Anterior cingulate cortex (tissue), 58 donors: ENCODE measurements around the gene NT5C2.
"Not testable (repeated sequence)": the region's sequence is repeated elsewhere in the genome, so short reads cannot be mapped to it uniquely, and the experiment has no call there.

Experiments used
- DNase-seq, 58 donors: peaks; one replicate each; lab custom pipeline; 2025; lab: John Stamatoyannopoulos, UW

NT5C2 gene

DNA sequence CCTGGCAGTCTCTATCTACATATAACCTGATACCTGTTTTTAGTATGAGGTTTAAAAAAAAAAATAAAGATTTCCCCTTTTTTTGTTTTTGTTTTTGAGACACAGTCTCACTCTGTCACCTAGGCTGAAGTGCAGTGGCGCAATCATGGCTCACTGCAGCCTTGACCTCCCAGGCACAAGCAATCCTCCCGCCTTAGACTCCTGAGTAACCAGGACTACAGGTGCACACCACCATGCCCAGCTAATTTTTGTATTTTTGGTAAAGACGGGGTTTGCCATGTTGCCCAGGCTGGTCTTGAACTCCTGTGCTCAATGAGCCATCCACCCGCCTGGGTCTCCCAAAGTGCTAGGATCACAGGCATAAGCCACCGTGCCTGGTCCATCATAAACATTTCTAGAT, 25.5 kb downstream of the NT5C2 start:
- not testable (repeated sequence) for DNase-seq

DNA sequence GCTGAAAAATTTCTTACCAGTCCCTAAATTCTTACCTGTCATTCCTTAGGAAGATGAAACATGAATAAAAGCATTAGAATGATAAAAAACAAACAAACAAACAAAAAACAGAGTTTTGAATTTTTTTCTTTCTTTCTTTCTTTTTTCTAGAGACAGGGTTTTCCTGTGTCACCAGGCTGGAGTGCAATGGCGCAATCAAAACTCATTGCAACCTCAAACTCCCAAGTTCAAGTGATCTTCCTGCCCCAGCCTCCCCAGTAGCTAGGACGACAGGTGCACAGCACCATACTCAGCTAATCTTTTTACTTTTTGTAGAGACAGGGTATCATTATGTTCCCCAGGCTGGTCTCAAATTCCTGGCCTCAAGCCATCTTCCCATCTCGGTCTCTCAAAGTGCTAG, 26.5 kb downstream of the NT5C2 start:
- DNase-seq, result no peak

DNA sequence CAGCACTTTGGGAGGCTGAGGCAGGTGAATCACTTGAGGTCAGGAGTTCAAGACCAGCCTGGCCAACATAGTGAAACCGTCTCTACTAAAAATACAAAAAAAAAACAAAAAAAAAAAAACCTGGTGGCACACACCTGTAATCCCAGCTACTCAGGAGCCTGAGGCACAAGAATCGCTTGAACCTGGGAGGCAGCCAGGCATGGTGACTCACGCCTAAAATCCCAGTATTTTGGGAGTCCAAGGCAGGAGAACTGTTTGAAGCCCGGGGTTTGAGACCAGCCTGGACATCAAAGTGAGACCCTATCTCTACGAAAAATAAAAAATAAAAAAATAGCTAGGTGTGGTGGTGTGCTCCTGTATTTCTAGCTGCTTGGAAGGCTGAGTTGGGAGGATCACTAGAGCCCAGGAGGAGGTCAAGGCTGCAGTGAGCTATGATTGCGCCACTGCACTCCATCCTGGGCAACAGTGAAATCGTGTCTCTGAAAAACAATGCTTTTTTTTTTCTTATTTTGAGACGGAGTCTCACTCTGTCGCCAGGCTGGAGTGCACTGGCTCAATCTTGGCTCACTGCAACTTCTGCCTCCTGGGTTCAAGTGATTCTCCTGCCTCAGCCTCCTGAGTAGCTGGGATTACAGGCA, 29.2 kb downstream of the NT5C2 start:
- DNase-seq, result not testable (repeated sequence)

GRCh38 chr10:103157246-103157645, 35.8 kb downstream of the NT5C2 start:
- DNase-seq, result no peak

DNA sequence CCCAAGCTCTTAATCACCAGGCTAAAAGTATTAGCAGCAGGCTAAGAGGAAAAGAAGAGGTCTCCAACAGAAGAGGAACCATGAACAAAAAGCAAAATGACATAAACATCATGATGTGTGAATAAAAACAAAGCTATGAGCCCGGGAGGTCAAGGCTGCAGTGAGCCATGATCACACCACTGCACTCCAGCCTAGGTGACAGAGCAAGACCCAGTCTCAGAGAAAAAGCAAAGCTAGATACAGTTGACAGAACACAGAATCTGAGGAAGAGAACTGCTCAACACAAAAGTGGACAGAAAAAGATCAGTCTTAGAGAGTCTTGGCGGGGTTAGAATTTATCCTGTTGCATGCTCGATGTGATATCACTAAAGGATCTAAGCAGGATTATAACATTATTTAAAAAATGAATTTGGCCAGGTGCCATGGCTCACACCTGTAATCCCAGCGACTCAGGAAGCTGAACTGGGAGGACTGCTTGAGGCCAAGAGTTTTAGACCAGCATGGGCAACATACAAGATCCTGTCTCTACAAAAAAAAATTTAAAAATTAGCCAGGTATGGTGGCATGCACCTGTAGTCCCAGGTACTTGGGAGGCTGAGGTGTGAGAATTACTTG, 37.5 kb downstream of the NT5C2 start:
- no peak for DNase-seq

DNA sequence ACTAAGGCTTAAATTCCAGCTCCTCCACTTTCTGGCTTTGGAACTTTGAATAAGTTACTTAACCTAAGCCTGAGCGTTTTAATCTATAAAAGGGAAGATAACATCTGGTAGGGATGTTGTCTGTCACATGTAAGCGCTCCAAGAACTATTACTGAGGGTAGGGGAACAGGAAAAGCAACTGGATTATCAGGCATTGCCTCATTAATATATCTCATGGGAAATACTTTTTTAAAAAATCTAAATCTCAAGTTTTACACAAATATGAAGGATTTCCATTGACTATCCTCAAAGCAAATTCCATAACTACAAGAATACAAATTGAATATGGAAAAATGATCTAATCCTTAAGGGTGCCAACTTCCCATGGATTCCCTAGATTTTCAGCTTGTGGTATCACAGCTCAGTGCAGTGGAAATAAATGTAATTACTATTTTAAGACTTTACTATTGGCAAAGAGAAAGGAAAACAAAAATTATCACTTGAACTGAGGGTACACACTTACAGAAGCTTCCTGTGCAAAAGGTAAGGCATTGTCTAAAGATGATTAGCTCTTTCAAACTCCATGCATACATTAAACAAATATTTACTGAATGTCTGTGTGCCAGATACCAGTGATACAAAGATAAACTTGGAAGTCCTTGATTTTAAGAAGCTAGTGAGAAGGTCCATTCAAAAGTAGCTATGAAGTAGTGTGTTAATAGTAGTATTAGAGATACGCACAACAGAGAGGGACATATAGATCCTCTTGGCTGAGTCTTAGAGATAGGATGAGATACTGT, 38.4 kb downstream of the NT5C2 start:
- no peak for DNase-seq

GRCh38 chr10:103153302-103154197, 39.5 kb downstream of the NT5C2 start:
- DNase-seq, result peak in 17 of 58 donors; percentile 3 to 72 (median 11)

DNA sequence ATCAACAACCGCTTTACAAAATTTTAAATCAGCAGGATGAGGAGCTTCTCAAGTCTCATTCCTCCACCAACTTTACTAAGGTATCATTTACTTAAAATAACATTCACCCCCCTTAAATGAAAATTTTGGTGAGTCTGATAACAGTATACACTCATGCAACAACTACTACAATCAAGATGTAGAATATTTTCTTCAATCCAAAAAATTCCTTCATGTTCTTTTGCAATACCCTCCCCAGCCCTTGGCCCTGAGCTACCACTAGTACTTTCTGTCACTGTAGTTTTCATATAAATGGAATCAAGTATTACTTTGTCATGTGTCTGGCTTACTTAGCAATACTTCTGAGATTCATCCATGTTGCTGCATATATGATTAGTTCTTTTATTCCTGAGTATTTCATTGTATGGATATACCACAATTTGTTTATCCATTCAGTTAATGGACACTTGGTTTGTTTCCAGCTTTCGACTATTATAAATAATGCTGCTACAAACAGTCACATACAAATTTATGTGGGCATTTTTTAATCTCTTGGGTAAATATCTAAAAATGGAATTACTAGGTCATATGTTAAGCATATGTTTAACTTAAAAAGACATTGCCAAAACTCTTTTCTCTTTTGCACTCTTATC, 43.0 kb downstream of the NT5C2 start:
- no peak for DNase-seq

- DNase-seq, result no peak
These were observed 45.4 kb downstream of the NT5C2 start for GRCh38 chr10:103147645-103148044.

GRCh38 chr10:103145860-103146466, 47.1 kb downstream of the NT5C2 start:
- peak in 2 of 58 donors; percentile 0 to 4 for DNase-seq

DNA sequence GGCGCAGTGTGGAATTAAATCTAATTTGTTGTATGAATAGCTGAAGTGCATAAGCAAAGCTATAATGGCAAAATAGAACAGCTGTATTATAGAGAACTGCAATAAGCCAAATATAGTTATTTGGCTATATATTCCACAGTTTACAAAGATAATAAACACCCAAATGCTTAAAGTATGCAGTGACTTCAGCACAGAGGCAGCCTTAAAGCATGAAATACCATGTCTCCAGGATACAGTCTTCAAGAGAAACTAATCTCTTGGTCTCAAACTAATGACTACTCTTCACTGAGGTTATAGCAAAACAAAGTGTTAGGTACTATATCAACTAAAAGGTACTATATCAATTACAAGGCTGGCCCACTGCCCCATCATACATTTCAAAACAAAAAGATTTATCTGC, 48.0 kb downstream of the NT5C2 start:
- no peak for DNase-seq

GRCh38 chr10:103144041-103144440, 49.0 kb downstream of the NT5C2 start:
- no peak for DNase-seq

DNA sequence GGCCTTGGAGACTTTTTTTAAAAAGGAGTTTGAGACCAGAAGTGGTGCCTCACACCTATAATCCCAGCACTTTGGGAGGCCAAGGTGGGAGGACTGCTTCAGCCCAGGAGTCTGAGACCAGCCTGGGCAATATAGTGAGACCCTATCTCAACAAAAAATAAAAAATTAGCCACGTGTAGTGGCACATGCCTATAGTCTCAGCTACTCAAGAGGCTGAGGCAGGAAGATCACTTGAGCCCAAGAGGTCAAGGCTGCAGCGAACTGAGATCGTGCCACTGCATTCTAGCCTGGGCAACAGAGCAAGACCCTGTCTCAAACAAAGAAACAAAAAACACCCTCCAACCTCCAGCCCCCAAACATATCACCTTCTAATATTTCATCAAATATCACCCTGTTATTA, 49.4 kb downstream of the NT5C2 start:
- DNase-seq, result not testable (repeated sequence)

DNA sequence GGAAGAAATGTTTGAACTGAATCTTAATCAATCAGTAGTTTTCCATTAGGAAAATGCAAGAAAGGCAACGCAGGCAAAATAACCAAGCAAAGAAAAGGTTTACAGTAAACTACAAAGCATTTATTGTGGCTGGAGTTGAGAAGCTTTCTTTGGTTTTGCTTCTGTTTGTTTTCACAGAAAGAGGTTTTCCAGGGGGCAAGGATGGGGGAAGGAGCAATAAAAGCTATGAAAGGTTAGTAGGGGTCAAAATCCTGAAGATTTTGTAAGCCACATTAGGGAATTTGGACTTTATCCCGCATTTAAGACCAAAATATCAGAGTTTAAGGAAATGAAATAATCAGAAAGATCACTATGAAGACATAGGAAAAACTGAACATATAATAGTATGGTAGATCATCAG, 51.1 kb downstream of the NT5C2 start:
- no peak for DNase-seq

DNA sequence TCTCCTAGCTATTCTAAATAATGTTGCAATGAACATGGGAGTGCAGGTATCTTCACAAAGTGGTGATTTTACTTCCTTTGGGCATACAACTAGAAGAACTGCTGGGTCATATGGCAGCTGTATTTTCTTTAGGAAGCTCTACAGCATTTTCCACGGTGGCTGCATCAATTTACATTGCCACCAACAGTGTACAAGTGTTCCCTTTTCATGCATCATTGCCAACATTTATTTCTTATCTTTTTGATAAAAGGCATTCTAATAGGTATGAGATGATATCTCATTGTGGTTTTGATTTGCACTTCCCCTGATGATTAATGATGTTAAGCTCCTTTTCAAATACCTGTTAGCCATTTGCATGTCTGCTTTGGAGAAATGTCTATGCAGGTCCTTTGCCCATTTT, 52.6 kb downstream of the NT5C2 start:
- no peak for DNase-seq

DNA sequence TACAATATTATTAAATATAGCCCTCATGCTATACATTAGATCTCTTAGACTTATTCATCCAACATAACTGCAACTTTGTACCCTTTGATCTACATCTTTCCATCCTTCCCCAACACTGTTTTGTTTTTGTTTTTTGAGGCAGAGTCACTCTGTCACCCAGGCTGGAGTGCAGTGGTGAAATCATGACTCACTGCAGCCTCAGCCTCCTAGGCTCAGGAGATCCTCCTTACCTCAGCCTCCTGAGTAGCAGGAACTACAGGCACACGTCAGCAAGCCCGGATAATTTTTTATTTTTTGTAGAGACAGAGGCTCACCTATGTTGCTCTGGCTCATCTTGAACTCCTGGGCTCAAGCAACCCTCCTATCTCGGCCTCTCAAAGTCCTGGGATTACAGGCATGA, 53.3 kb downstream of the NT5C2 start:
- DNase-seq, result no peak

- not testable (repeated sequence) for DNase-seq
These were observed 57.9 kb downstream of the NT5C2 start for GRCh38 chr10:103135168-103135567.

DNA sequence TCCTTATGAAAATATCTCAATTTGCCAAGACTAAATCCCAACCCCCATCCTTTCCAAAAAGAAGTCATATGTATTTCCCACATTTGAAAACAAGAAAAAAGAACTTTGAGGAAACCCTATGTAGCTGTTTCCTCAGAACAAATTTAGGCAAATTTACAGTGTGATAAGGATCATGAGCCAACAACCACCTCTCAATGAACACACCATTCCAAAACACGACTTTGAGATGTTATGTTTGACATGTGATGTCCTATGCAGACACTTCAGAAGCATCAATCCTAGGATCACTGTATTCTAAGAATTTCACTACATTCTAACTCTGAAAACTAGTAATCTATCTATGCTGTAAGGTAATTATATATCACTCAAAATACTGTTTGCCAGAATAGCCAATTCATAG, 62.2 kb downstream of the NT5C2 start:
- DNase-seq, result no peak

DNA sequence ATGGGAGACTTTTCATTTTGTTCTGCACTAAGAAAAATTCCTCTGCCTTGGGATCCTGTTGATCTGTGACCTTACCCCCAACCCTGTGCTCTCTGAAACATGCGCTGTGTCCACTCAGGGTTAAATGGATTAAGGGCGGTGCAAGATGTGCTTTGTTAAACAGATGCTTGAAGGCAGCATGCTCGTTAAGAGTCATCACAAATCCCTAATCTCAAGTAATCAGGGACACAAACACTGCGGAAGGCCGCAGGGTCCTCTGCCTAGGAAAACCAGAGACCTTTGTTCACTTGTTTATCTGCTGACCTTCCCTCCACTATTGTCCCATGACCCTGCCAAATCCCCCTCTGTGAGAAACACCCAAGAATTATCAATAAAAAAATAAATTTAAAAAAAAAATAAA, 62.9 kb downstream of the NT5C2 start:
- DNase-seq, result not testable (repeated sequence)

GRCh38 chr10:103127241-103127640, 65.8 kb downstream of the NT5C2 start:
- DNase-seq, result no peak
